Eye (tissue), 1 donor: ENCODE data around the gene AMOTL2.

ENCODE experiments used
- DNase-seq: peaks from one replicate; pipeline ENCODE4 v3.0.0-alpha.2; 2015

Gene AMOTL2

DNA sequence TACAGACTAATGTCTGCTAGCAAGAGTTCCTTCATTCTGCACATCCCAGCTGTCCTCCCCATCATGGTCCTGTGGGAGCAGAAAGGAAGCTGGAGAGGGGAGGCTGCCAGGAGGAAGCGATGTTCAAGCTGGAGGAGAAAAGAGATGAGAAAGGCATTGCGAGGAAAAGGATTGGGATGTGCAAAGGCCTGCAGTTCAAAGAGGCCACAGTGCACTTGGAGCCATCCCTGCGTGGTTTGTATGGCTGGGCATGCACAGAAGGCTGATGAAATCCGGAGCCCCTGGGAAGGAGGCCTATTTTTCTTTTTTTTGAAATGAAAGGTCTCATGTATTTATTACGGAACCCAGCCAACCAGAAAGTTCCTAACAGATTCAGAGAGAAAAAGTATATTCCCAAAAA, 22.8 kb downstream of the AMOTL2 start:
- DNase-seq = no peak

GRCh38 chr3:134350861-134351311, 23.4 kb downstream of the AMOTL2 start:
- DNase-seq = no peak

- DNase-seq = no peak
These were observed 24.0 kb downstream of the AMOTL2 start for GRCh38 chr3:134350266-134350665.

DNA sequence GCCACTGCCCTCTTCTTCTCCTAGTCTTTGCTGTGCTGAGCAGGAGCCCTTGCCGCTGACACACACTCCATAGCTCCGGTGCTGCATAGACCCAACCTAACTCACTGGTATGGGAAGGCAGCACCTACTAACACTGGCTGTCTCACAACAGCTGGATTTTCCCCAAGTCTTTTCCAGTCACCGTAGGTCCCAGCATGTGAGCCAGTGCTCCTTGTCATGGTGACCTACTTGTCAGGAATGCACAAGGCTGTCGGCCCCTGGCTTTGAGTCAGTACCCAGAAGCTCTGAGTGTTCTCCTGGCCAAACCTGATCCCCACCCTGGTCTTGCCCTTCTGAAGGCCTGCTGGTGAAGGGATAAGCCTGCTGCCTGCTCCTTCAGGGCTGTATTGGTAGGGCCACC, 25.7 kb downstream of the AMOTL2 start:
- DNase-seq = no peak

GRCh38 chr3:134347551-134347950, 26.7 kb downstream of the AMOTL2 start:
- no peak for DNase-seq

DNA sequence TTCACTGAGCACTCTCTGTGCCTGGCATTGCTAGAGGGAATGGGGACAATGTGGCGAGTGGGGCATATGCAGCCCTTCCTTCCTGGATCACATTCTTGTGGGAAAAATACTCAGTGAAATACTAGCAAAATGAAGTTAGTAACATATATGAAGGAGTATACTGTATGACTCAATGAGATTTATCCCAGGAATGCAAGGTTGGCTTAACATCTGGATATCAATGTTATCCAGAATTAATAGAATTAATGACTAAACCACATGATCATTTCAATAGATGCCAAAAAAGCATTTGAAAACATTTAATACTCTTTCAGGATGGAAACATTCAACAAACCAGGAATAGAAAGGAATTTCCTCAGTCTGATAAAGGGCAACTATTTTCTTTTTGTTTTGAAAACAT, 27.5 kb downstream of the AMOTL2 start:
- DNase-seq = no peak

DNA sequence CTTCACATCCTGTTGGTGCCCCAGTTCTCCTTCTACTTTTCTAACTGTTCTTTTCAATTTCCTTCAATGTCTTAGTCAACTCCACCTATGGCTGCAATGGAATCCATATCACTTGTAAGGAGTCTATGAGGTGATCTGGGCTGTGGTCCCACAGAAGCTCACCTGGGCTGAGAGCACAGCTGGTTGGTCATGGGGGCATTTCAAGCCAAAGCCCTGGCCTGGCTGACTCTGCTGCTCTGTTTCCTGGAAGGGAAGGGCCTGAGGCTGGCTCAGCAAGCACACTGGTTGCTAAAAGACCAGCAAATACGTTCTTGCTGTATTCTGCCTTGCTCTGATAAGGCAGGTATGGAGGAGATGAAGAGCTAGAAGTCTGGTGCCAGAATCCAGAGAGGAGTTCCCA, 29.0 kb downstream of the AMOTL2 start:
- DNase-seq = no peak

- DNase-seq = no peak
These were observed 29.7 kb downstream of the AMOTL2 start for GRCh38 chr3:134344560-134344959.

- DNase-seq = no peak
These were observed 32.0 kb downstream of the AMOTL2 start for GRCh38 chr3:134342259-134342658.

DNA sequence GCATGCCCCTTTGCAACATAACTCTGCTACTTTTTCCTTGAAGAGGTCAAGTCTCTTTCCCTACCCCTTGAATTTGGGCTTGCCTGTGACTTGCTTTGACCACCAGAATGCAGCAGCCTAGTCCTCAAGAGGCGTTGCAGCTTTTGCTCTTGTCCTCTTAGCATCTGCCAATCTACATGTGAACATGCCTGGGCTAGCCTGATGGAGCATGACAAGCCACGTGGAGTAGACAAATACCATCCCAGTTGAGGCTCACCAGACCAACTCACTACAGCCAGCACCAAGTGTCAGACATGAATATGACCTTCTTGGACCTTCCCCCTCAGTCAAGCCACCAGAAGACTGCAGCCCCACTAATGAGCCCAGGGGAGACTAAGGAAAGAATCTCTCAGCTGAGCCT, 32.9 kb downstream of the AMOTL2 start:
- no peak for DNase-seq

DNA sequence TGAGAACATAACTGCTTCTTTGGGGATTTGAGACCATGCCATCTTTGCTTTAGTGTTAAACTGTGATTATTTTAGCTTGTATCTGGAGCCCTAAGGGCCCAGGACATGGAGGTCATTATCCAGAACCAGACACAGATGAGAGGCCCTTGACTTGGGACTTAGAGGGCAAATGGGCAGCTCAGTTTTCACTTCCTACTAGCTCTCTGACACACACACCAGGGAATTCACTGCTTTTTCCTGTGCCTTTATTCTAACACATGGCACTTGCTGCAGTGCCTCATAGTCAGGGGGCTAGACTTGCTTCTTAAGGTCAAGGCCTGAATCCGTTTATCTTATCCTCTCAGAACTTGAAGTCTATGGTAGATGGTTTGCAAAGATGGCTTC, 33.3 kb downstream of the AMOTL2 start:
- no peak for DNase-seq

- DNase-seq = no peak
These were observed 33.8 kb downstream of the AMOTL2 start for GRCh38 chr3:134340362-134340981.

DNA sequence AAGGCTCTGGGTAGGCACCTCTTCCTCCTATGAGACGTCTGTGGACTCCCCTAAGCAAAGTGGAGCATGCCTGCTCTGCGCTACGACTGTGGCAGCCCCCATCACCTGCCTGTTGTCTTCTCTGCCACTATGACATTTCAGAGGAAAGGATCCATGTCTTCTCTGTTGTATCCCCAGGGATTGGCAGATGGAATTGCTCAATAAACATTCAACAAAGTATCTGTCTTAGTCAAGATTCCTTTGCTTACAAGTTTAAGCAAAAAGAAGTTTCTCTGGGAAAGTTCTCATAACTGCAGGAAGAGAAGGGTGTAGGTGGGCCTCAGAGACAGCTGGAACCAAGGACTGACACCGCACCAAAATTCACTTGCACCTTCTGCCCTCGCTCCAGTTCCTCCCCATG, 34.3 kb downstream of the AMOTL2 start:
- DNase-seq = no peak

- no peak for DNase-seq
These were observed 34.9 kb downstream of the AMOTL2 start for GRCh38 chr3:134339331-134339730.

DNA sequence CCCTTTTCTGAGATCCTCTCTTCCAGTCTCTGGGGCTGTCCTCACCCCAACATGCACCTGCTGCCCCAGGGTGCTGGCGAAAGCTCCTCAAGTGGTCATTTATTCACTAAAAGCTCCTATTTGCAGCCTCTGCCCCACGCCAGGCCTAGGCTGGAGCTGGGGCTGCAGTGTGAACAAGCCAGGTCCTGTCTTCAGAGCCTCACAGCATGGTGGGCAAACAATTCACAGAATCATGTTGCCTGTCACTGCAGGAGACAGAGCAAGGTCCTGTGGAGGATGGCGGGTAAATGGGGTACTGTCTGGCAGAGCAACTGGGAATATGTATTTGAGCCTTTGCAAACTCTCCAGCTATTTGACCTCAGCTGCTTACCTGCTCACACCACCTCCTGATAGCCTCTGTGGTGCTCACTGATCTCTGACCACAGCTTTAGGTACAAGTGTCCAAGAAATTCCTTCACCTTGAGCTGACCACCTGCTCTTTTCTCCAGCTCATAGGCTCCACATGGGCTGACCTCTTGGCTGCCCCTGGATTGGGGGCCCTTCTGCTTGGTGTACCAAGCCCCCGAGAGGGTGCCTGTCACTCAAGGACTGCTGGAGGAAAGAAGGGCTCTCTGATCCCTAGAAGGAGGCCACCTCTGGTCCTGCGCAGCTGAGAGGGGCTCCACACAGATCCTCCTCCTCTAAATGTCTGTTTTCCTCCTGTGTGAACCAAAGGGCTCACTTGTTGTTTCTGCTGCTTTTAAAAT, 35.6 kb downstream of the AMOTL2 start:
- DNase-seq = no peak

GRCh38 chr3:134338201-134338512, 36.1 kb downstream of the AMOTL2 start:
- no peak for DNase-seq

DNA sequence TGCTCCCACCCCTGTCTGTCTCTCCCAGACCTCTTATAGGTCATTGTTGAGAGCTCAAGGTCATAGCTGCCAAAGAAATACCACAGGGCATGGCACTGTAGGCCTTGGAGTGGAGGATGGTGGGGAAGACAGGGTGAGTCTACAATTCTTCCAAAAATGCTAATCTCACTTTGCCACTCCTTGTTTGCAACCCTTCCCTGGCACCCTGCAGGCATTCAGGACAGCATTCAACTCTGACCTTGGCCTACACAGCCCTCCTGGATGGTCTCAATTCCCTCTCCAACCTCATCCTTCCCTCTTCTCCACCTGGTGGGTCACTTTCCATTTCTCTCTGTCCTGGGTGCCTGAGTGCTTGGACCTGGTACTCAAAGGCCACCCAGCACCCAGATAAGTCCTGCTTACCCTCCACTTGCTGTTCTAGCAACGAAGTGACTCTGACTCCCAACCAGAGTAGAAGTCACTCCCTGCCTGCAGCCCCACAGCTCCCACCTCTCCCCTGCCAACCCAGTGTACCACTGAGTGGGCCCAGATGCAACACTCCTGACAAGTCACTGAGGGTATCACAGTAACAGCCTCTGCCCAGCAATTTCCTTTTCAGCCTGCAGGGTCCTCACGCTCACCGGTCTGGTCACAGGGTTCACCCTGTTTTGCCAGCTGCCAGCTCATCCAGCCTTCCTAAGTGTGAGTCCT, 36.6 kb downstream of the AMOTL2 start:
- DNase-seq = no peak

DNA sequence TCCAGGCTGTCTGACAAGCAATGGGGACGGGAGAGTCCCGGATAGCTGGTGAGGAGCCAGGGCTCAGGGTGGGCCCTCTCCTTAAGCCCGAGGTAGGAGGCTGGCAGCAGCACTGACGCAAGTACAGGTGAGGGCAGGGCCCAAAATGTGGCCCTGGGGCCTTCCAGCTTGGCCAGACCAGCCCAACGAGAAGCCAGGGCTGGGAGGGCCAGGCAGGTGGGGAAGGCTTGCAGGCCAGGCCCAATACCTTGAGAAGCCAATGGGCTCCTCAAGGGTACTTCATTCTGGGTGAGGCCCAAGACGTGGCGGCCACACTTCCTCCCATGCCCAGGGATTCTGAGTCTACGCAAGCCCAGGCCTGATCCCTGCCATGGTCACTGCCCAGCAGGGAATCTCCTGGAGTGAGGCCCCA, 37.2 kb downstream of the AMOTL2 start:
- DNase-seq = no peak

- no peak for DNase-seq
These were observed 37.7 kb downstream of the AMOTL2 start for GRCh38 chr3:134336587-134336986.

DNA sequence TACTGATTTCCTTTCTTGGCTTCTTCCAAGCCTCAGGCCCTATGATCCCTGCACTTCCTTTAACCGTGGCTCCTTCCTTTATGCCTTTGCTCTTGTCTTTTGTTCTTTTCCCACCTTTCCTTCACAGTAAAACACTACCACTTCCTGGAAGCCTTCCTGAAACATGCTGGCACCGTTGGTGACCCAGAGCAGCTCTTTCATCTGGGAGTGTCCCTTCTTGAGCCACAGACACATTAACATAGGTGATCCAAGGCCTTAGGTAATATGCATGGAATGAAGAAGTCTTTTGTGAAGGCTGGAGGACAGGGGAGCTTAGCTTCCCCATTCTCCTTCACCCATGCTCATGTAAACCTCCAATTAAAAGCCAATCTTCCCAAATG, 39.4 kb downstream of the AMOTL2 start:
- DNase-seq = no peak

GRCh38 chr3:134334231-134334900, 39.9 kb downstream of the AMOTL2 start:
- DNase-seq = no peak

DNA sequence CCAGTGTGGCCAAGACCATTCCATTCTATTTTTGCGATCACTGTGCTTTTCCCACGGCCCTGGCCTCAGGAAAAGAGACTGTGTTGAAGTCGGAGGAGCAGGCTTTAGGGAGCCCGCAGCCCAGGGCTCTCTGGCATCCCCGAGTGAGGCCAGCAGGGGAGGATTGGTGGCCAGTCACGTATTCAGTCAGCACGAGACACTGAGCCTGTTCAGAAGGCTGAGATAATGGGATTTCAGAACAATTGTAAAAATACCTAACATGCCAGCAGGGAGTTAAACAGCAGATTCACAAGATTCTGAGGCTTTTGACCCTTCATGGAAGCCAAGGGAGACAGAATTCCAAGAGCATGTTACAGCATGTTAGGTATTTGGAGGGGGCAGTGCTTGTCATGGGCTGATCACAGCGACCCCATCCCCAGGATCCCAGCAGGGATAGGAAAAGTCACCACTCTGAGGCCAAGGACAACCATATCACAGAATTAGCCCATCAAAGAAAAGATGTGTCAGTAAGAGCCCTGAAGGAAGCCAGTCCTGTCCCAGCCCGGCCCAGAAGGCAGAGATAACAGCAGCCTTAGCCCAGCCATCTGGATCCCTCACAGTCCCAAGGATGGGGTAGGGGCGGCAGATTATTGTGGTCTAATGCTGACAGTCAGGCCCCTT, 40.6 kb downstream of the AMOTL2 start:
- DNase-seq = peak; percentile 57

GRCh38 chr3:134332344-134332743, 41.9 kb downstream of the AMOTL2 start:
- DNase-seq = no peak
